Sciatic nerve (tissue), 2 donors: Measurements from ENCODE around the gene ACO2. TPM values are rescaled to one million over a fixed set of nuclear protein-coding genes. Genes with fewer than 3 reads are reported as not detected.

ENCODE experiments used
- ATAC-seq: fragments of 200-7000 bp; cut with Tn5 transposase; one replicate; pipeline ENCODE4 v1.9.1; 2020; ENCODE audit warnings: mild to moderate bottlenecking, moderate library complexity
- DNase-seq: peaks from one replicate; pipeline ENCODE4 v3.0.0-alpha.2; 2020; ENCODE audit warnings: low spot score
- intact Hi-C: fragments of 100-400 bp; cut with DNase I; formaldehyde crosslinking; loops from one replicate; pipeline ENCODE4 v1.14.2; 2022
- total RNA-seq: library from RNA; stranded (reverse); fragmentation: NEBNext Ultra II Directional; extraction: Animal tissue kit (Norgen Biotek cat#: 25700); gene quantifications from one replicate; pipeline ENCODE4 v1.2.1, GENCODE V29; 2021
- donor health status: DM: no; HTN: no; CAD: no.
- donor health status: DM: no; HTN: no; CAD: no.

The ACO2 gene
- total RNA-seq, 1 donor from 2014 or later = 68.0 TPM

- ATAC-seq (peak; percentile 13), DNase-seq (no peak)
- intact Hi-C loops = no loop called here
Observed at GRCh38 chr22:41575533-41575932, 106.6 kb downstream of the ACO2 start.

GRCh38 chr22:41576877-41577276 is 108.0 kb downstream of the ACO2 start:
- DNase-seq (no peak), ATAC-seq (peak; percentile 29)
- intact Hi-C loops = no loop called here

DNA sequence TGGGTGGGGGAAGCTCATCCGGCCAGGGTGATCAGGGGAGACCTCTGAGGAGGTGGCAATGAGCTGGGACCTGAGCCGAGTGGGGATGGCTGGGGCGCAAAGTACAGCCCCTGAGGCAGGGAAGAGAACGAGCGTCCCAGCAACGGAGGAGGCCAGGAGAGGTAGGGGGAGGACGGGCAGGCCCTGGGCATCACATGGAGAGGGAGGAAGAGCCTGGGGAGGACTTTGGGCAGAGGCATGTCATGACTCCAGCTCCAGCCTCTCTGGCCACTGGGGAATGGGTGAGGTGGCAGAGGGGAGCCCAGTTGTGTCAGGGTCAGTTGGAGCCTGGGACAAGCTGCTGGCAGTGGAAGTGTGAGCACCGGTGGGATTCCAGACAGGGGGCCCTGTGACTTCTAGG is 109.2 kb downstream of the ACO2 start:
- no peak for ATAC-seq
- DNase-seq = no peak
- intact Hi-C loops = no loop called here

Other genes starting within 250 kb of the ACO2 start
- gene CHADL, start 228.2 kb upstream of the ACO2 start, total RNA-seq = 13.1 TPM
- gene RANGAP1, start 182.9 kb upstream of the ACO2 start, total RNA-seq = 45.5 TPM
- gene ZC3H7B, start 167.6 kb upstream of the ACO2 start, total RNA-seq = 72.6 TPM
- 36.5 TPM for gene TEF, start 87.2 kb upstream of the ACO2 start, total RNA-seq
- gene TOB2, start 22.3 kb upstream of the ACO2 start, total RNA-seq = 67.7 TPM
- 26.9 TPM for gene PHF5A, start 425 bp upstream of the ACO2 start, total RNA-seq
- gene POLR3H, start 75.4 kb downstream of the ACO2 start, total RNA-seq = 26.6 TPM
- gene CSDC2, start 91.9 kb downstream of the ACO2 start, total RNA-seq = 1.6 TPM
- 28.4 TPM for gene PMM1, start 120.7 kb downstream of the ACO2 start, total RNA-seq
- 28.8 TPM for gene DESI1, start 151.9 kb downstream of the ACO2 start, total RNA-seq
- gene XRCC6, start 152.2 kb downstream of the ACO2 start, total RNA-seq = 125 TPM
- gene SNU13, start 219.8 kb downstream of the ACO2 start, total RNA-seq = 97.2 TPM
- 2.9 TPM for gene MEI1, start 230.4 kb downstream of the ACO2 start, total RNA-seq